ENCODE measurements around the gene BID. TPM values are rescaled to one million over a fixed set of nuclear protein-coding genes. Genes with fewer than 3 reads are reported as not detected.

The BID gene
- total RNA-seq, 2 donors from 2014 or later = 4.0 to 9.3 TPM

DNA sequence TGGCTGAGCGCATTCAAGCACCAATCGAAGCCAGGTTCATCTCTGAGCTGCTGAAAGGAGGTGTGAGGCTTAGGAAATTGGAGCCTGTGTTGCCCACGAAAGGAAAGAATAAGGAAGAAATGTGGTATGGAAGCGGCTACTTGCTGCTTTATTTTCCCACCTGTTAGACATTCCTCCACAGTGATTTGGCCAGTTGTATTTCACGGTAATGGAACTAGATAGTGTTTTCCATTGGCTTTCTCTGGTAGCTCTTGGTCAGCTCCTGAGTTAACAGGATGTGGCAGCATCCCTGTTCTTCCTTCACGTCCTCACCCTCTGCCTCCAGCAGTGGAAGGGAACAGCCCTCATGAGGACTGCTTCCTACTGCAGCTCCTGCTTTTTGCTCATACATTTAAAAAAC, 44.7 kb downstream of the BID start:
- no peak for TF ChIP-seq POLR2A (IDR thresholded peaks at IDR 0.05)
- TF ChIP-seq, protein P1, sequence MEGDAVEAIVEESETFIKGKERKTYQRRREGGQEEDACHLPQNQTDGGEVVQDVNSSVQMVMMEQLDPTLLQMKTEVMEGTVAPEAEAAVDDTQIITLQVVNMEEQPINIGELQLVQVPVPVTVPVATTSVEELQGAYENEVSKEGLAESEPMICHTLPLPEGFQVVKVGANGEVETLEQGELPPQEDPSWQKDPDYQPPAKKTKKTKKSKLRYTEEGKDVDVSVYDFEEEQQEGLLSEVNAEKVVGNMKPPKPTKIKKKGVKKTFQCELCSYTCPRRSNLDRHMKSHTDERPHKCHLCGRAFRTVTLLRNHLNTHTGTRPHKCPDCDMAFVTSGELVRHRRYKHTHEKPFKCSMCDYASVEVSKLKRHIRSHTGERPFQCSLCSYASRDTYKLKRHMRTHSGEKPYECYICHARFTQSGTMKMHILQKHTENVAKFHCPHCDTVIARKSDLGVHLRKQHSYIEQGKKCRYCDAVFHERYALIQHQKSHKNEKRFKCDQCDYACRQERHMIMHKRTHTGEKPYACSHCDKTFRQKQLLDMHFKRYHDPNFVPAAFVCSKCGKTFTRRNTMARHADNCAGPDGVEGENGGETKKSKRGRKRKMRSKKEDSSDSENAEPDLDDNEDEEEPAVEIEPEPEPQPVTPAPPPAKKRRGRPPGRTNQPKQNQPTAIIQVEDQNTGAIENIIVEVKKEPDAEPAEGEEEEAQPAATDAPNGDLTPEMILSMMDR (IDR thresholded peaks at IDR 0.05) = no peak
- no peak overlapping the region for H3K4me3 ChIP-seq
- H3K36me3 ChIP-seq (replicated peaks in 1 of 2; ENCODE audit: insufficient read depth in 1 of 2, low read depth in 2 of 2) = peaks cover 0 to 22% of the 10 kb centered on the region in 2 donors
- no peaks in the 10 kb centered on the region for H3K27me3 ChIP-seq
- no peak for DNase-seq
- intact Hi-C loops (cut with DNase I) = no loop called here
- no peaks in the 10 kb centered on the region for H3K9me3 ChIP-seq
- no peak overlapping the region for H3K27ac ChIP-seq
- WGBS, 2 donors = 80 to 81% methylated on average over 6 of the region's 6 CpGs
- peaks cover 4% of the 10 kb centered on the region for H3K4me1 ChIP-seq
- ATAC-seq = no peak

DNA sequence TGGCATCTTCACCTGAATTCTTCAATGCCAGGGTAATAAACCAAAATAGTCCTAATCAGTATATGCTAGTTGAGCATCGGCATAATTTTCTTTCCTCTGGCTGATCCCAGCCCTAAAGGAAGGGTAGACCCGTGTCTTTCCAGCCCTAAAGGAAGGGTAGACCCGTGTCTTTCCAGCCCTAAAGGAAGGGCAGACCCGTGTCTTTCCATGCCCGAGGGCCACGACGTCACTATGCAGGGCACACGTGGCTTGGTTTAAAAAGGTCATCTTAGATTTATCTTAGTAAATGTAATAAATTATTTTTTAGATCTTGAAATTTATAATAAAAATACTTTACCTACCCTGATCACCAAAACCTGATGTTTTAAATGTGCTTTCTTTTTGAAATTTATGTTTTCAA, 45.5 kb downstream of the BID start:
- ATAC-seq (no peak), DNase-seq (no peak)
- H3K27me3 ChIP-seq = no peaks in the 10 kb centered on the region
- H3K4me3 ChIP-seq = no peak overlapping the region
- no peak overlapping the region for H3K27ac ChIP-seq
- intact Hi-C loops (cut with DNase I) = no loop called here
- TF ChIP-seq POLR2A (IDR thresholded peaks at IDR 0.05) = no peak
- TF ChIP-seq, protein P1 (IDR thresholded peaks at IDR 0.05) = no peak
- H3K36me3 ChIP-seq (replicated peaks in 1 of 2; ENCODE audit: insufficient read depth in 1 of 2, low read depth in 2 of 2) = peaks cover 0 to 17% of the 10 kb centered on the region in 2 donors
- peaks cover 4% of the 10 kb centered on the region for H3K4me1 ChIP-seq
- WGBS, 2 donors = 90 to 91% methylated on average over 8 of the region's 8 CpGs
- no peaks in the 10 kb centered on the region for H3K9me3 ChIP-seq

- no peaks in the 10 kb centered on the region for H3K27me3 ChIP-seq
- ATAC-seq (no peak), DNase-seq (no peak)
- 80 to 87% methylated on average over 18 of the region's 18 CpGs for WGBS, 2 donors
- intact Hi-C loops (cut with DNase I) = no loop called here
- H3K9me3 ChIP-seq = no peaks in the 10 kb centered on the region
- TF ChIP-seq, protein P1 (IDR thresholded peaks at IDR 0.05) = no peak
- no peak for TF ChIP-seq POLR2A (IDR thresholded peaks at IDR 0.05)
- peaks cover 4% of the 10 kb centered on the region for H3K4me1 ChIP-seq
- H3K27ac ChIP-seq = no peak overlapping the region
- H3K4me3 ChIP-seq = no peak overlapping the region
- peaks cover 0 to 17% of the 10 kb centered on the region in 2 donors for H3K36me3 ChIP-seq (replicated peaks in 1 of 2; ENCODE audit: insufficient read depth in 1 of 2, low read depth in 2 of 2)
Observed at GRCh38 chr22:17726928-17727897, 47.1 kb downstream of the BID start.

- 88 to 90% methylated on average over 13 of the region's 13 CpGs for whole genome bisulfite sequencing, 2 donors
- intact Hi-C loops (cut with DNase I) = no loop called here
- TF ChIP-seq, protein P1 (IDR thresholded peaks at IDR 0.05) = no peak
- no peak for TF ChIP-seq POLR2A (IDR thresholded peaks at IDR 0.05)
- H3K9me3 ChIP-seq = no peaks in the 10 kb centered on the region
- DNase-seq = no peak
- no peaks in the 10 kb centered on the region for H3K27me3 ChIP-seq
- H3K36me3 ChIP-seq (replicated peaks in 1 of 2; ENCODE audit: insufficient read depth in 1 of 2, low read depth in 2 of 2) = peaks cover 0 to 17% of the 10 kb centered on the region in 2 donors
- no peak for ATAC-seq
- H3K27ac ChIP-seq = no peak overlapping the region
- H3K4me1 ChIP-seq = peaks cover 4% of the 10 kb centered on the region
- no peak overlapping the region for H3K4me3 ChIP-seq
Observed at GRCh38 chr22:17726006-17726927, 48.0 kb downstream of the BID start.
